Large intestine (tissue), 3 donors: ENCODE data around the gene IFFO2. TPM values are rescaled to one million over a fixed set of nuclear protein-coding genes. Genes with fewer than 3 reads are reported as not detected.
A peak's percentile ranks its signal among the peaks of the same experiment; 100 is the strongest.

Experiments used
- DNase-seq, 2 donors: peaks; one replicate each; pipeline versions ENCODE4 v3.0.0 to v3.0.0-alpha.2; 2013
- H3K27ac ChIP-seq: one replicate; pipeline ENCODE4 v1.5.1; 2013; ENCODE audit warnings: low read length
- H3K27me3 ChIP-seq: 2 replicates; pipeline ENCODE4 v1.6.1; 2013; ENCODE audit warnings: low read length; ENCODE audit not compliant: control insufficient read depth, insufficient read depth
- H3K36me3 ChIP-seq: 2 replicates; pipeline ENCODE4 v1.6.1; 2013; ENCODE audit warnings: low read length; ENCODE audit not compliant: control insufficient read depth, insufficient read depth
- H3K4me1 ChIP-seq: one replicate; pipeline ENCODE4 v1.6.1; 2013; ENCODE audit warnings: low read length; ENCODE audit not compliant: control insufficient read depth, insufficient read depth
- H3K4me3 ChIP-seq: one replicate; pipeline ENCODE4 v1.5.1; 2013; ENCODE audit warnings: low read length
- H3K9me3 ChIP-seq: one replicate; pipeline ENCODE4 v1.6.1; 2013; ENCODE audit warnings: mild to moderate bottlenecking, low read depth, low read length, moderate library complexity; ENCODE audit not compliant: control insufficient read depth
- WGBS: methylation state at CpG from one replicate; pipeline ENCODE4 v1.1.5; 2013; ENCODE audit warnings: low lambda C conversion rate; ENCODE audit not compliant: insufficient coverage; 5-methylcytosine and 5-hydroxymethylcytosine counted together
- polyA plus RNA-seq: library from polyadenylated mRNA; unstranded; fragments of 120-200 nt; gene quantifications from one replicate; pipeline ENCODE4 v1.2.1, GENCODE V29; 2013

IFFO2 gene
- polyA plus RNA-seq, 1 donor = 3.4 TPM

- no peaks in the 10 kb centered on the region for H3K36me3 ChIP-seq
- no peak overlapping the region for H3K4me3 ChIP-seq
- no peaks in the 10 kb centered on the region for H3K9me3 ChIP-seq
- DNase-seq = no peak
- peaks cover 2% of the 10 kb centered on the region for H3K27me3 ChIP-seq
- peak overlapping the region; percentile 76 for H3K27ac ChIP-seq
- H3K4me1 ChIP-seq = peaks cover 31% of the 10 kb centered on the region
- WGBS = no CpG with 5 or more reads among the region's 19 CpGs
These were observed 6.0 kb downstream of the IFFO2 start for GRCh38 chr1:18950401-18951026.

- Histone ChIP-seq H3K4me3 (no peak overlapping the region), H3K27me3 (peaks cover 2% of the 10 kb centered on the region), H3K27ac (peak overlapping the region; percentile 76), H3K36me3 (no peaks in the 10 kb centered on the region), H3K9me3 (no peaks in the 10 kb centered on the region), H3K4me1 (peaks cover 31% of the 10 kb centered on the region)
- DNase-seq = peak in 1 of 2 donors; percentile 47
- 43% methylated on average over 1 of the region's 22 CpGs for WGBS
These were observed 6.6 kb downstream of the IFFO2 start for GRCh38 chr1:18949686-18950400.

- peaks cover 34% of the 10 kb centered on the region for H3K4me1 ChIP-seq
- no peak overlapping the region for H3K4me3 ChIP-seq
- no CpG with 5 or more reads among the region's 23 CpGs for WGBS
- peak in 1 of 2 donors; percentile 73 for DNase-seq
- H3K27ac ChIP-seq = peak overlapping the region; percentile 76
- H3K36me3 ChIP-seq = no peaks in the 10 kb centered on the region
- H3K27me3 ChIP-seq = peaks cover 2% of the 10 kb centered on the region
- H3K9me3 ChIP-seq = no peaks in the 10 kb centered on the region
These were observed 7.4 kb downstream of the IFFO2 start for GRCh38 chr1:18948913-18949685.

- H3K27ac ChIP-seq = peak overlapping the region; percentile 76
- 100% methylated on average over 2 of the region's 15 CpGs for WGBS
- no peak overlapping the region for H3K4me3 ChIP-seq
- no peaks in the 10 kb centered on the region for H3K36me3 ChIP-seq
- H3K9me3 ChIP-seq = no peaks in the 10 kb centered on the region
- H3K4me1 ChIP-seq = peaks cover 34% of the 10 kb centered on the region
- DNase-seq = no peak
- peaks cover 2% of the 10 kb centered on the region for H3K27me3 ChIP-seq
These were observed 8.2 kb downstream of the IFFO2 start for GRCh38 chr1:18948048-18948912.

GRCh38 chr1:18947570-18947969 is 8.9 kb downstream of the IFFO2 start:
- H3K27me3 ChIP-seq = no peaks in the 10 kb centered on the region

GRCh38 chr1:18946550-18947381 is 9.7 kb downstream of the IFFO2 start:
- H3K4me1 ChIP-seq = peaks cover 34% of the 10 kb centered on the region
- 83% methylated on average over 2 of the region's 15 CpGs for WGBS

More at GRCh38 chr1:18947570-18947969, 8.9 kb downstream of the IFFO2 start:
- Histone ChIP-seq H3K9me3 (no peaks in the 10 kb centered on the region), H3K4me3 (no peak overlapping the region), H3K36me3 (no peaks in the 10 kb centered on the region), H3K27ac (no peak overlapping the region), H3K4me1 (peaks cover 34% of the 10 kb centered on the region)
- WGBS = no CpG with 5 or more reads among the region's 9 CpGs
- no peak for DNase-seq

GRCh38 chr1:18945401-18945849 is 11.1 kb downstream of the IFFO2 start:
- peaks cover 34% of the 10 kb centered on the region for H3K4me1 ChIP-seq

More at GRCh38 chr1:18946550-18947381, 9.7 kb downstream of the IFFO2 start:
- DNase-seq = no peak
- Histone ChIP-seq H3K9me3 (no peaks in the 10 kb centered on the region), H3K4me3 (no peak overlapping the region), H3K36me3 (no peaks in the 10 kb centered on the region), H3K27me3 (no peaks in the 10 kb centered on the region), H3K27ac (no peak overlapping the region)

GRCh38 chr1:18944810-18945209 is 11.7 kb downstream of the IFFO2 start:
- H3K27me3 ChIP-seq = no peaks in the 10 kb centered on the region
- H3K9me3 ChIP-seq = no peaks in the 10 kb centered on the region
- H3K4me1 ChIP-seq = peaks cover 29% of the 10 kb centered on the region
- WGBS = no CpG with 5 or more reads among the region's 2 CpGs
- DNase-seq = no peak
- H3K4me3 ChIP-seq = no peak overlapping the region
- H3K27ac ChIP-seq = no peak overlapping the region
- H3K36me3 ChIP-seq = no peaks in the 10 kb centered on the region

More at GRCh38 chr1:18945401-18945849, 11.1 kb downstream of the IFFO2 start:
- Histone ChIP-seq H3K27me3 (no peaks in the 10 kb centered on the region), H3K4me3 (no peak overlapping the region), H3K27ac (no peak overlapping the region), H3K9me3 (no peaks in the 10 kb centered on the region), H3K36me3 (no peaks in the 10 kb centered on the region)
- no CpG with 5 or more reads among the region's 14 CpGs for WGBS
- peak; percentile 78 to 82 for DNase-seq

- WGBS = no CpG with 5 or more reads among the region's 9 CpGs
- no peaks in the 10 kb centered on the region for H3K9me3 ChIP-seq
- DNase-seq = no peak
- peaks cover 21% of the 10 kb centered on the region for H3K4me1 ChIP-seq
- no peak overlapping the region for H3K4me3 ChIP-seq
- no peaks in the 10 kb centered on the region for H3K27me3 ChIP-seq
- H3K36me3 ChIP-seq = no peaks in the 10 kb centered on the region
- no peak overlapping the region for H3K27ac ChIP-seq
These were observed 12.4 kb downstream of the IFFO2 start for GRCh38 chr1:18943914-18944572.
